OCI-LY7 (cell line): Measurements from ENCODE around the gene EZH1. TPM values are rescaled to one million over a fixed set of nuclear protein-coding genes. Genes with fewer than 3 reads are reported as not detected.

Source experiments
- BruUV-seq: library from RNA; stranded (reverse); fragments of 400-500 nt; replicated peaks from 2 replicates; lab custom pipeline; 2021; lab: Mats Ljungman, UMichigan
- CTCF ChIA-PET: fragments of 300-600 bp; sonication (Branson Sonifier 250); formaldehyde crosslinking; loops from one replicate; lab custom pipeline; 2022; ENCODE audit warnings: antibody characterized with exemption; ENCODE audit not compliant: unreplicated experiment; lab: Charles Lee
- POLR2A ChIA-PET: fragments of 300-600 bp; sonication (Branson Sonifier 250); formaldehyde crosslinking; loops from one replicate; lab custom pipeline; 2022; ENCODE audit warnings: antibody characterized with exemption; lab: Charles Lee
- DNase-seq: peaks from one replicate; pipeline ENCODE4 v3.0.0-alpha.2; 2015; ENCODE audit warnings: low spot score
- H2AFZ ChIP-seq: fragments of 200-600 bp; sonication (generic), shearing (Covaris generic); 2 replicates; pipeline ENCODE4 v1.6.1; 2014; ENCODE audit warnings: mild to moderate bottlenecking, antibody characterized with exemption, low read length, moderate library complexity
- H3K27ac ChIP-seq: fragments of 200-600 bp; sonication (generic); 2 replicates; pipeline ENCODE4 v1.5.1; 2014; ENCODE audit warnings: mixed run types, low read depth, mild to moderate bottlenecking, moderate library complexity, low read length, inconsistent platforms; ENCODE audit not compliant: poor library complexity, severe bottlenecking
- H3K36me3 ChIP-seq: fragments of 200-600 bp; sonication (generic); 2 replicates; pipeline ENCODE4 v1.6.1; 2014; ENCODE audit warnings: mild to moderate bottlenecking, antibody characterized with exemption, low read length, moderate library complexity, mixed read lengths; ENCODE audit not compliant: insufficient read depth
- H3K4me1 ChIP-seq: fragments of 200-600 bp; sonication (generic); 2 replicates; pipeline ENCODE4 v1.5.1; 2014; ENCODE audit warnings: mild to moderate bottlenecking, low read length; ENCODE audit not compliant: insufficient read depth, poor library complexity, severe bottlenecking
- H3K4me2 ChIP-seq: fragments of 200-600 bp; sonication (generic); 2 replicates; pipeline ENCODE4 v1.6.1; 2014; ENCODE audit warnings: mild to moderate bottlenecking, low read length
- H3K4me3 ChIP-seq: fragments of 200-600 bp; sonication (generic); 2 replicates; pipeline ENCODE4 v1.5.1; 2014; ENCODE audit warnings: mild to moderate bottlenecking, low read depth, low read length; ENCODE audit not compliant: poor library complexity, severe bottlenecking
- H3K79me2 ChIP-seq: fragments of 200-600 bp; sonication (generic); 2 replicates; pipeline ENCODE4 v1.6.1; 2016; ENCODE audit warnings: low read depth, mild to moderate bottlenecking, low read length, moderate library complexity, mixed read lengths; ENCODE audit not compliant: insufficient read depth
- H3K9me2 ChIP-seq: fragments of 200-600 bp; sonication (generic); 2 replicates; pipeline ENCODE4 v1.6.1; 2016; ENCODE audit warnings: mild to moderate bottlenecking, low read length, mixed read lengths; ENCODE audit not compliant: insufficient read depth
- H3K9me3 ChIP-seq: fragments of 200-600 bp; sonication (generic); 2 replicates; pipeline ENCODE4 v1.6.1; 2014; ENCODE audit warnings: mild to moderate bottlenecking, mixed run types, low read length, mixed read lengths
- H4K20me1 ChIP-seq: fragments of 200-600 bp; sonication (generic); 2 replicates; pipeline ENCODE4 v1.6.1; 2014; ENCODE audit warnings: mild to moderate bottlenecking, antibody characterized with exemption, low read length, moderate library complexity, mixed read lengths; ENCODE audit not compliant: insufficient read depth
- EZH2phosphoT487 ChIP-seq: fragments of 200-600 bp; sonication (generic); IDR thresholded peaks from 2 replicates; pipeline ENCODE4 v1.6.1; 2018; ENCODE audit warnings: low read depth, borderline replicate concordance, mild to moderate bottlenecking, mixed run types, antibody characterized with exemption, low read length, moderate library complexity, mixed read lengths
- intact Hi-C: fragments of 100-400 bp; cut with micrococcal nuclease; formaldehyde crosslinking; loops from one replicate; pipeline ENCODE4 v1.10.0; 2022; ENCODE audit not compliant: unreplicated experiment
- total RNA-seq, 2 experiments: library from RNA; depleted of rRNA in 1 of 2; stranded (reverse); fragments of >200 nt in 1 of 2; shearing (Covaris generic) in 1 of 2; gene quantifications; 2 replicates each; pipeline ENCODE4 v1.2.3, GENCODE V29; 2014 to 2022
- TF ChIP-seq, protein P1 (sequence below): fragments of 200-600 bp; sonication (generic); conservative IDR thresholded peaks from 2 replicates; pipeline ENCODE4 v1.5.1; 2014; ENCODE audit warnings: mild to moderate bottlenecking, antibody characterized with exemption, low read length, moderate library complexity, mixed read lengths

The EZH1 gene
- total RNA-seq, 2 experiments from 2014 or later, result 57.1 to 62.4 TPM

DNA sequence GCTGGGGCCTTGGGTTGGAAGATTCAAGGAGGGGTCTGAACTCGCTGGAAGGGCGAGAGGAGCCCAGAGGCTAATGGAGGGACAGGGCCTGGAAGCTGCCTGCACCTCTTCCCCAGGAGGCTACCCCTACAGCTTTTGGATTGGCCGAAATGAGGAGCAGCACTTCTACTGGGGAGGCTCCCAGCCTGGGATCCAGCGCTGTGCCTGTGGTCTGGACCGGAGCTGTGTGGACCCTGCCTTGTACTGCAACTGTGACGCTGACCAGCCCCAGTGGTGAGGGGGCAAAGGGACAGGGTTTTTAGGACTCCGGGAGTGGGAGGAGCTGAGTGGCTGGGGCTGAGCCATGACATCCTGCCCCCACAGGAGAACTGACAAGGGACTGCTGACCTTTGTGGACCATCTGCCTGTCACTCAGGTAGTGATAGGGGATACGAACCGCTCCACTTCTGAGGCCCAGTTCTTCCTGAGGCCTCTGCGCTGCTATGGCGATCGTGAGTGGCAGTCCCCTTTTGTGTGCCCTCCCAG, 53.8 kb downstream of the EZH1 start:
- CTCF ChIA-PET, result no interaction called here

DNA sequence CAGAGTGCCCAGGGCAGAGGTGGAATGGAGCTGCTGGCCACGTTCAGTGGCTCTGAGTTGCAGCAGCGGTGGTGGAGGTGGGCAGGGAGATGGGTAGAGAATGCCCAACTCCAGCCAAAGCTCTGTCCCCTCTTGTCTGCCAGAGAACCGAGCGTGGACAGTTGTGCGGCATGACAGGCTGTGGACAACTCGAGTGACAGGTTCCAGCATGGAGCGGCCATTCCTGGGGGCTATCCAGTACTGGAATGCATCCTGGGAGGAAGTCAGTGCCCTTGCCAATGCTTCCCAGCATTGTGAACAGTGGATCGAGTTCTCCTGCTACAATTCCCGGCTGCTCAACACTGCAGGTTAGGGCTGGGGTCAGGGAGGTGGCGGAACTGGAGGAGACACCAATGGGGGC, 54.2 kb downstream of the EZH1 start:
- no peak overlapping the region for H3K27ac ChIP-seq
- H3K9me2 ChIP-seq, result no peaks in the 10 kb centered on the region
- no peak overlapping the region for H3K4me3 ChIP-seq
- no peaks in the 10 kb centered on the region for H3K4me1 ChIP-seq
- no peaks in the 10 kb centered on the region for H3K36me3 ChIP-seq
- TF ChIP-seq, protein P1, sequence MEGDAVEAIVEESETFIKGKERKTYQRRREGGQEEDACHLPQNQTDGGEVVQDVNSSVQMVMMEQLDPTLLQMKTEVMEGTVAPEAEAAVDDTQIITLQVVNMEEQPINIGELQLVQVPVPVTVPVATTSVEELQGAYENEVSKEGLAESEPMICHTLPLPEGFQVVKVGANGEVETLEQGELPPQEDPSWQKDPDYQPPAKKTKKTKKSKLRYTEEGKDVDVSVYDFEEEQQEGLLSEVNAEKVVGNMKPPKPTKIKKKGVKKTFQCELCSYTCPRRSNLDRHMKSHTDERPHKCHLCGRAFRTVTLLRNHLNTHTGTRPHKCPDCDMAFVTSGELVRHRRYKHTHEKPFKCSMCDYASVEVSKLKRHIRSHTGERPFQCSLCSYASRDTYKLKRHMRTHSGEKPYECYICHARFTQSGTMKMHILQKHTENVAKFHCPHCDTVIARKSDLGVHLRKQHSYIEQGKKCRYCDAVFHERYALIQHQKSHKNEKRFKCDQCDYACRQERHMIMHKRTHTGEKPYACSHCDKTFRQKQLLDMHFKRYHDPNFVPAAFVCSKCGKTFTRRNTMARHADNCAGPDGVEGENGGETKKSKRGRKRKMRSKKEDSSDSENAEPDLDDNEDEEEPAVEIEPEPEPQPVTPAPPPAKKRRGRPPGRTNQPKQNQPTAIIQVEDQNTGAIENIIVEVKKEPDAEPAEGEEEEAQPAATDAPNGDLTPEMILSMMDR, result no peak
- no peak for TF ChIP-seq EZH2phosphoT487
- H3K9me3 ChIP-seq, result no peaks in the 10 kb centered on the region
- H4K20me1 ChIP-seq, result no peaks in the 10 kb centered on the region
- ChIA-PET POLR2A (no interaction called here), CTCF (no interaction called here)
- DNase-seq, result no peak
- intact Hi-C loops, result no loop called here
- no peak overlapping the region for H2AFZ ChIP-seq
- BruUV-seq, result no TSS peak
- H3K4me2 ChIP-seq, result no peak overlapping the region
- H3K79me2 ChIP-seq, result no peaks in the 10 kb centered on the region

More for the DNA sequence above, 53.8 kb downstream of the EZH1 start:
- Histone ChIP-seq H2AFZ (no peak overlapping the region), H3K9me3 (no peaks in the 10 kb centered on the region), H3K4me2 (no peak overlapping the region), H3K36me3 (no peaks in the 10 kb centered on the region), H3K4me3 (no peak overlapping the region), H4K20me1 (no peaks in the 10 kb centered on the region), H3K79me2 (no peaks in the 10 kb centered on the region), H3K9me2 (no peaks in the 10 kb centered on the region), H3K27ac (no peak overlapping the region), H3K4me1 (no peaks in the 10 kb centered on the region)
- no TSS peak for BruUV-seq
- TF ChIP-seq, protein P1, result no peak
- TF ChIP-seq EZH2phosphoT487, result no peak
- POLR2A ChIA-PET, result no interaction called here
- intact Hi-C loops, result no loop called here
- DNase-seq, result no peak

DNA sequence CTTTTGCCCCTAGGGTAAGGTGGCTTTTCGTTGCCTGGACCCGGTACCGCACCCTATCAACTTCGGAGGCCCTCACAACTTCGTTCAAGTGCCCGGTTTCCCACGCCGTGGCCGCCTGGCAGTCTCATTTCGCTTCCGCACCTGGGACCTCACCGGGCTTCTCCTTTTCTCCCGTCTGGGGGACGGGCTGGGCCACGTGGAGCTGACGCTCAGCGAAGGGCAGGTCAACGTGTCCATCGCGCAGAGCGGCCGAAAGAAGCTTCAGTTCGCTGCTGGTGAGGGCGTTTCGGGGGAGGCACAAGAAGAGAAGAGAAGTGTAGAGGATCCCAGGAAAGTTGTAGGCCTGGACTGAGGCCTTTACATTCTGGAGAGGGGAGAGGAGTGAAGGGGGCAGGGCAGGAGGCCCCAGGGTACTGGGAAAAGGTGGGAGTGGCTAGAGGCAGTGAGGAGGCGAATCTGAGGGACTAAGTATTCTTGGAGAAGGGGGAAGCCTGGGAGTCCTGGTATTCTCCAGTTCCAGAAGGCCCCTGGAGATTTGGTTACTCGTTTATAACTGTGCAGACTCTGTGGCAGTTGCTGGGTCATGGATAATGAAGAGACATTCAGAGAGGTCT, 57.0 kb downstream of the EZH1 start:
- POLR2A ChIA-PET, result no interaction called here
- no peak for TF ChIP-seq EZH2phosphoT487
- TF ChIP-seq, protein P1, result no peak
- Histone ChIP-seq H2AFZ (no peak overlapping the region), H3K9me3 (no peaks in the 10 kb centered on the region), H3K4me2 (no peak overlapping the region), H3K4me3 (no peak overlapping the region), H4K20me1 (no peaks in the 10 kb centered on the region), H3K4me1 (no peaks in the 10 kb centered on the region), H3K27ac (no peak overlapping the region), H3K9me2 (no peaks in the 10 kb centered on the region), H3K36me3 (no peaks in the 10 kb centered on the region), H3K79me2 (no peaks in the 10 kb centered on the region)
- intact Hi-C loops, result no loop called here
- no TSS peak for BruUV-seq
- CTCF ChIA-PET, result no interaction called here
- no peak for DNase-seq
